IPS-18c (cell line): ENCODE results near the gene RRAS2.

Experiments
- H3K4me3 ChIP-seq: 2 replicates; pipeline ENCODE4 v1.7.0; 2013; ENCODE audit warnings: low read depth, mild to moderate bottlenecking, low read length, moderate library complexity; ENCODE audit not compliant: insufficient read depth
- H3K9me3 ChIP-seq: one replicate; pipeline ENCODE4 v1.6.1; 2013; ENCODE audit warnings: mild to moderate bottlenecking, low read length, moderate library complexity; ENCODE audit not compliant: control insufficient read depth, insufficient read depth

Gene RRAS2

DNA sequence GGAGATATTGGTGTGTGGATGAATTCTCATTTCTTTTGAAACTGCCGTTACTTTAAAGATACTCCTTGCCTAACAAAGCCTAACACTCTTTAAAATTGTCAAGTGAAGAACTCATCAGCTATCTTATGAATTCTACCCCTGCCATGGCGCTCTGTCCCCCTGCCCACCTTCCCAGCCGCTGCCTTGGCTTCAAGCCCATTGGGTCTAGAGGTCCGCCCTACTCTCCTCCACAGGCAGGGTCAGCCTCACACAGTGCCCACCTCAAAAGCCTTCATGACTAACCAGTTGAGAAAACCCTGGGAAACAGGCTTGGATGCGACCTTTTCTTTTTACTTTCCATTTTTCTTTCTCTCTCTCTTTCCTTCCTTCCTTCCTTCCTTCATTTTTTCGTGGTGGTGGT is 128.6 kb downstream of the RRAS2 start:
- Histone ChIP-seq H3K9me3 (no peaks in the 10 kb centered on the region), H3K4me3 (no peak overlapping the region)

DNA sequence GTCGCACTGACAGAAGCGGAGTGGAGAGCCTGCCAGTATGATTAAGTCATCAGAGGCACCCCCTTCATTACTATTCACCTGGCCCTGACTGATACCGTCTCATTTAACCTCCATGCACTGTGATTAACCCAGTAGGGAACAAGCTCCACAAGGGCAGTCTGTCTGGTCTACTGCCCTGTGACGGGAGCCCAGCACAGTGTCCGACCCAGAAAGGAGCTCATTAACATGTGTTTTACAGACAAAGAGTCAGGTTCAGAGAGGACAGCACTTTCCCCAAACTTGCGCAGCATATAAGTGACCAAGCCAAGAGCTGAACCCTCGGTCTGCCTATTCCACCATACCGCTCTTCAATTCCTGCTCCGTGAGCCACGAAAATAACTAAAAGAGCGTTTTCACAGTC is 129.5 kb downstream of the RRAS2 start:
- Histone ChIP-seq H3K9me3 (no peaks in the 10 kb centered on the region), H3K4me3 (peak overlapping the region; percentile 11; the same call in 1 of the 2 replicates)

DNA sequence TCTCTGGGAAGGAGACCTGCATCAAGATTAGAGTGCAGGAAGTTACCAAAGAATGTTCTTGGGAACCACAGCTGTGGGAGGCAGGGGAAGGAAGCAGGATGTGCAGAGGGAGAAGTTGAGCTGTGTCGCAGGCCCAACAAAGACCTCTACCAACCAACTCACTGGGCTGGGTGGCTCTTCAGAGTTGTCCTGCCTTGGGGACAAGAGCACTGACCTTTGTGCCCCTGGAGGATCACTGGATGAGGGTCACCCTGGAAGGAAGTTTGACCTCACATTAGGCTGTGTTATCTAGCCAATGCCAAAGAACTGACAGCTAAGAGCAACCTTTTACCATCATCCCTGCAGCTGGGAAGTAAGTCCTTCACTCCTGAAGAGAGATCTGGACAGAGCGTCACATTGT is 130.6 kb downstream of the RRAS2 start:
- H3K4me3 ChIP-seq: no peak overlapping the region
- no peaks in the 10 kb centered on the region for H3K9me3 ChIP-seq
